NB4 (cell line): ENCODE results near the gene BRICD5.

Experiments
- DNase-seq: peaks from one replicate; pipeline ENCODE4 v3.0.0; 2010; ENCODE audit warnings: low read depth
- H3K4me3 ChIP-seq: one replicate; pipeline ENCODE4 v1.5.1; 2011; ENCODE audit warnings: mild to moderate bottlenecking, low read depth, low read length, moderate library complexity
- MYC ChIP-seq: IDR thresholded peaks from 2 replicates; pipeline ENCODE4 v1.6.1; 2011; ENCODE audit warnings: low read depth, low read length
- POLR2A ChIP-seq: IDR thresholded peaks from 2 replicates; pipeline ENCODE4 v1.6.1; 2011; ENCODE audit warnings: mild to moderate bottlenecking; ENCODE audit not compliant: insufficient read length; ENCODE audit errors: extremely low read depth
- TF ChIP-seq, protein P1 (sequence below): IDR thresholded peaks from 2 replicates; pipeline ENCODE4 v1.6.1; 2011; ENCODE audit warnings: low read depth, low read length
- TF ChIP-seq, protein P2 (sequence below): IDR thresholded peaks from one replicate; pipeline ENCODE4 v1.5.1; 2012; ENCODE audit warnings: low read depth, low read length

The BRICD5 gene

DNA sequence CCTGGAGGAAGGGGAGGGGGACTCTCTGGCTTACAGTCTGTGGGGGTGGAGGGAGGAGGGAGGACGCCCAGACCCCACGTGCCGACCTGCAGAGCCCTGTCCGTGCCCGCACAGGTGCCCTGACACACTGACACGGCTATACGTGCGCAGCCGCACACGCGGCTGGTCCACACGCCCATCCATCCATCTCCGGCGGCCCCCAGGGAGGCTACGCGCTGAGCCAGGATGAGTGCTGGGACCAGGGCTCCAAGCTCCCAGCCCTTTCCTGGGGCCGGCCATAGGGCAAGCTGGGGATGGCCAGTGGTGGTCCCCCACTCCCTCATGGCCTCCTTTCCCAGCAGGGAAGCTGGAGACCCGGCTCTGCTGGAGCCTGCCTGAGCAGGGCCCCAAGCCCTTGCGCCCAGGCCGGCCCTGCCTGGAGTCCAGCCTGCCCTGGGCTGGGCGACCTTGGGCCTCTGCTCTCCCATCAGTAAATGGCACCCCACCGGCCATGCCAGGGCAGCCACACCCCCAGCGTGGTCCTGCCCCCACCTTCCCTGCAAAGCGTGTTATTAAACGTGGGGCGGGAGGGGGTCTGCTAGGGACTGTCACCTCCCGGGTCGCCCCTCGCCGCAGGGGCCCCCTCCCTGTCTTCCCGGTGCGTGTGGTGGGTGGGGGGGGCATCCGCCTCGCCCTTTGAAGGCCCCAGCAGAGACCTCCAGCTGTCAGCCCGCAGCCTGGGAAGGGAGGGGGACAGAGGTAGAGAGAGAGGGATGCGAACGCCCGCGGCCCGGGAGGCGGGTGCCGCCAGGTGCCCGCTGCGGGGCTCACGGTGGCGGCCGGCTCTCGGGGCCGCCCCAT, 15.1 kb downstream of the BRICD5 start:
- DNase-seq, result no peak
- no peak overlapping the region for H3K4me3 ChIP-seq
- TF ChIP-seq, protein P1, sequence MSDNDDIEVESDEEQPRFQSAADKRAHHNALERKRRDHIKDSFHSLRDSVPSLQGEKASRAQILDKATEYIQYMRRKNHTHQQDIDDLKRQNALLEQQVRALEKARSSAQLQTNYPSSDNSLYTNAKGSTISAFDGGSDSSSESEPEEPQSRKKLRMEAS, result no peak
- TF ChIP-seq, protein P2, sequence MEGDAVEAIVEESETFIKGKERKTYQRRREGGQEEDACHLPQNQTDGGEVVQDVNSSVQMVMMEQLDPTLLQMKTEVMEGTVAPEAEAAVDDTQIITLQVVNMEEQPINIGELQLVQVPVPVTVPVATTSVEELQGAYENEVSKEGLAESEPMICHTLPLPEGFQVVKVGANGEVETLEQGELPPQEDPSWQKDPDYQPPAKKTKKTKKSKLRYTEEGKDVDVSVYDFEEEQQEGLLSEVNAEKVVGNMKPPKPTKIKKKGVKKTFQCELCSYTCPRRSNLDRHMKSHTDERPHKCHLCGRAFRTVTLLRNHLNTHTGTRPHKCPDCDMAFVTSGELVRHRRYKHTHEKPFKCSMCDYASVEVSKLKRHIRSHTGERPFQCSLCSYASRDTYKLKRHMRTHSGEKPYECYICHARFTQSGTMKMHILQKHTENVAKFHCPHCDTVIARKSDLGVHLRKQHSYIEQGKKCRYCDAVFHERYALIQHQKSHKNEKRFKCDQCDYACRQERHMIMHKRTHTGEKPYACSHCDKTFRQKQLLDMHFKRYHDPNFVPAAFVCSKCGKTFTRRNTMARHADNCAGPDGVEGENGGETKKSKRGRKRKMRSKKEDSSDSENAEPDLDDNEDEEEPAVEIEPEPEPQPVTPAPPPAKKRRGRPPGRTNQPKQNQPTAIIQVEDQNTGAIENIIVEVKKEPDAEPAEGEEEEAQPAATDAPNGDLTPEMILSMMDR, result no peak
- TF ChIP-seq POLR2A (no peak), MYC (no peak)

DNA sequence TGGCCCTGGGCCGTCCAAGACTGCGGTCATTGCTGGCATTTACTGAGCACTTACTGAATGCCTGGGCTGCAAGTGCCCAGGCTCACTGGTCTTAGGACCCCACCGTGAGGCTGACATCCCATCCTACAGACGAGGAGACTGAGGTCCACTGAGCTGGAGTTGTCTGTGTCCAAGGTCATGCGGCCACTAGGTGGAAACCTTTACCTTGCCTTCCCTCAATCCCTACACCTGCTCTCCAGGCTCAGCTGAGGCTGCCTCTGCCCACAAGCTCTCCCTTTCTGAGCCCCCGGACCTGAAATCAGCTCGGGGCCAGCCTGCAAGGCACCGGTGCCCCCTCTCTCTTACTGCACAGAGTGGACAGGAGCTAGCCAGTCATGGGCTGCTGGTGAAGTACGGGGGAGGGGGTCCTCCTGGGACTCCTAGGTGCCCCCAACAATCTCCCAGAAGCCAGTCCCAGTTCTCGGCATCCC, 15.8 kb downstream of the BRICD5 start:
- DNase-seq, result peak; percentile 74
- no peak overlapping the region for H3K4me3 ChIP-seq

DNA sequence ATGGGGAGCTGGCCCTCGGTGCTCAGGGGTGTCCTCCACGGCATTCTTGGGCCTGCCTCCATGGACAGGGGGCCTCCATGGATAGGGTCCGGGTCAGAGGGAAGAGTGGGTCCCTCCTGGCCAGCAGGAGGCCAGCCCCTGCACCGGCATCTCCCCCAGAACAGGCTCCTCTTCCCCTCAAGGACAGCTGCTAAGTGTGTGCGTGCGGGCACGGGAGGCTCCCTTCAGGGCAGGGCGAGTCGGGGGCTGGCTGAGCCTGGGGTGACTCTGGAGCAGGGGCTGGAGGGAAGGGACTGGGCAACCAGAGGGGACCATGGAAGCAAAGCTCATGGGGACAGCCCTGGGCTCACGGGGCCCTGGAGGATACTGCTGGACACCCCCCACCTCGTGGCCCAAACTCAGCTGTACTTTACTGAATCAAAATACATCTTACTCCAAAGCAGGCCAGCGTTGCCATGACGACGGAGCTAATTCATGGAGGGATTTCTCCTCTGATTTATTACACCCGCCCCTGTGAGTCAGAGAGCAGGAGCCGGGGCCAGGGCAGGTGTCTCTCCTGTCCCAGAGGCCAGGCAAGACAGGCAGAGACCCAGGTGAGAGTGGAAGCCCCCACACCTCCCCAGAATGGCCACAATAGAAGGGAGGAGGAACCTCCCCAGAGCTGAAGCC, 16.4 kb downstream of the BRICD5 start:
- no peak for TF ChIP-seq POLR2A
- TF ChIP-seq, protein P2, result no peak
- no peak for TF ChIP-seq MYC
- TF ChIP-seq, protein P1, result no peak
- no peak overlapping the region for H3K4me3 ChIP-seq
- DNase-seq, result peak; percentile 34

More for the DNA sequence above, 15.8 kb downstream of the BRICD5 start:
- no peak for TF ChIP-seq MYC
- TF ChIP-seq POLR2A, result no peak
- TF ChIP-seq, protein P1, result no peak
- TF ChIP-seq, protein P2, result peak; percentile 45

DNA sequence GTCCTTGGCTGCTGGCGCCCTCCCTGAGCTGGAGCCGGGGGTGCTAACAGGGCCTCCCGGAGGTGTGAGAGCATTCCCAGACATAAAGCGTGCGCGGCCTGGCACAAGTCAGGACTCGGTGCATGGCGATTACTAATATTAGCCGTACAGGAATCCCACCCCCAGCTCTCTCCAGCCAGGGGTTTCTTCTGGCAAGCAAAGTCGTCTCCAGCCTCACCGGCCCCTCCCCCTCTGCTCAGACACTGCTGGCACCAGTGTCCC, 19.3 kb downstream of the BRICD5 start:
- DNase-seq, result no peak
- H3K4me3 ChIP-seq, result no peak overlapping the region
- TF ChIP-seq POLR2A (no peak), MYC (no peak)
- TF ChIP-seq, protein P1, result no peak
- TF ChIP-seq, protein P2, result no peak

DNA sequence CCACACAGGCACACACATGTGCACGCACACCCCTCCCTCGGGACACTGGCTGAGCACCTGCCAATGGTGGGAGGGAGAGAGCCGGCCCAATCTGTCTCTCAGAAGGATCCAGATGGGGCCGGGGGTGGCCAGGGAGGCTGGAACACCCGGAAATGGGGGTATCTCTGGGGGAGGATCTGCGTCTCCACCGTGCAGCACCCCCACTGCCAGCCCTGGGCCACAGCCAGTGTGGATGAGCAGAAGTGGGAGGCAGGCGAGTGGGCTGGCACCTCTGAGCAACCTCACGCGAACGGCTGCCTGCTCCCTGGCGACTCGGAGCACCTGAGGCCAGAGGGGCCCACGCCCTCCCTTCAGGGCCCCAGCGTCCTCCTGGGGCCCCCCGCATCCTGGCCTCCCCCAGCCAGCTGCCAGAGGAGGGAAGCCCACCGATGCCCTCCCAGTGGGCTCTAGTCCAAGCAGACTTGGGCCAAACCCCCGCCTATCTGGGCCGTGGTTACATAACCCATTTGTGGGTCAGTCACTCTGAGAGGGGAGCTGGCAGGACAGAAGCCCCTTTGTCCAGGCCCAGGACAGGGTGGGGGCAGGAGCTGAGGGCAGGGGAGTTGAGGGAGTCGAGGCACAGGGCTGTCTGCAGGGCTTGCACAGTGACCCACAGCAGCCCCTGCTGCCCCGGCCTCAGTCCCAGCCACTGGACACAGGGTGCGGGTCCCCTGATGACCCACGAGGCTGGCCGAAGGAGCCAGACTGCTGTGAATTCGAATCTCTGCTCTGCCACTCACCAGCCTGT, 19.8 kb downstream of the BRICD5 start:
- H3K4me3 ChIP-seq, result no peak overlapping the region
- no peak for DNase-seq
- TF ChIP-seq, protein P2, result no peak
- TF ChIP-seq MYC (no peak), POLR2A (no peak)
- TF ChIP-seq, protein P1, result no peak
